ENCODE results near the gene PRKAR1A.
"Not testable (repeated sequence)": the region's sequence is repeated elsewhere in the genome, so short reads cannot be mapped to it uniquely, and the experiment has no call there.

Gene PRKAR1A

GRCh38 chr17:68518063-68518815 is 6.0 kb downstream of the PRKAR1A start:
- no peak for DNase-seq (ENCODE audit: low read depth, low spot score)
- in situ Hi-C loops (cut with HindIII; ENCODE audit: low sequenced_read_pairs): no loop called here
- TF ChIP-seq CTCF (IDR thresholded peaks at IDR 0.05; ENCODE audit: low read depth, low read length): no peak

GRCh38 chr17:68519051-68519450 is 6.8 kb downstream of the PRKAR1A start:
- DNase-seq (ENCODE audit: low read depth, low spot score); in situ Hi-C loops (cut with HindIII; ENCODE audit: low sequenced_read_pairs): not testable (repeated sequence)

More at GRCh38 chr17:68518063-68518815, 6.0 kb downstream of the PRKAR1A start:
- H3K4me3 ChIP-seq (ENCODE audit: low read depth, low read length): no peak overlapping the region

GRCh38 chr17:68519911-68520310 is 7.7 kb downstream of the PRKAR1A start:
- no peak for TF ChIP-seq CTCF (IDR thresholded peaks at IDR 0.05; ENCODE audit: low read depth, low read length)
- in situ Hi-C loops (cut with HindIII; ENCODE audit: low sequenced_read_pairs): no loop called here
- no peak for DNase-seq (ENCODE audit: low read depth, low spot score)
- no peak overlapping the region for H3K4me3 ChIP-seq (ENCODE audit: low read depth, low read length)

More at GRCh38 chr17:68519051-68519450, 6.8 kb downstream of the PRKAR1A start:
- H3K4me3 ChIP-seq (ENCODE audit: low read depth, low read length): not testable (repeated sequence)

- DNase-seq (ENCODE audit: low read depth, low spot score): no peak
- no peak overlapping the region for H3K4me3 ChIP-seq (ENCODE audit: low read depth, low read length)
- TF ChIP-seq CTCF (IDR thresholded peaks at IDR 0.05; ENCODE audit: low read depth, low read length): no peak
- in situ Hi-C loops (cut with HindIII; ENCODE audit: low sequenced_read_pairs): no loop called here
Measured at GRCh38 chr17:68522266-68522665, 10.0 kb downstream of the PRKAR1A start.

GRCh38 chr17:68526548-68526947 is 14.3 kb downstream of the PRKAR1A start:
- H3K4me3 ChIP-seq (ENCODE audit: low read depth, low read length): no peak overlapping the region
- in situ Hi-C loops (cut with HindIII; ENCODE audit: low sequenced_read_pairs): no loop called here
- no peak for TF ChIP-seq CTCF (IDR thresholded peaks at IDR 0.05; ENCODE audit: low read depth, low read length)
- no peak for DNase-seq (ENCODE audit: low read depth, low spot score)

- no peak for TF ChIP-seq CTCF (IDR thresholded peaks at IDR 0.05; ENCODE audit: low read depth, low read length)
- in situ Hi-C loops (cut with HindIII; ENCODE audit: low sequenced_read_pairs): no loop called here
- H3K4me3 ChIP-seq (ENCODE audit: low read depth, low read length): no peak overlapping the region
- DNase-seq (ENCODE audit: low read depth, low spot score): no peak
Measured at GRCh38 chr17:68527314-68527713, 15.1 kb downstream of the PRKAR1A start.

- in situ Hi-C loops (cut with HindIII; ENCODE audit: low sequenced_read_pairs): no loop called here
- H3K4me3 ChIP-seq (ENCODE audit: low read depth, low read length): no peak overlapping the region
Measured at GRCh38 chr17:68531252-68531651, 19.0 kb downstream of the PRKAR1A start.

More at GRCh38 chr17:68531252-68531651, 19.0 kb downstream of the PRKAR1A start:
- TF ChIP-seq CTCF (IDR thresholded peaks at IDR 0.05; ENCODE audit: low read depth, low read length): no peak
- DNase-seq (ENCODE audit: low read depth, low spot score): no peak
